GM21786 (cell line): ENCODE data around the gene DNAH8.
A peak's percentile ranks its signal among the peaks of the same experiment; 100 is the strongest.
"Not testable (repeated sequence)": the region's sequence is repeated elsewhere in the genome, so short reads cannot be mapped to it uniquely, and the experiment has no call there.

Experiments
- ATAC-seq: cut with Tn5 transposase; IDR thresholded peaks from one replicate; pipeline ENCODE4 v1.9.1; 2021; ENCODE audit not compliant: unreplicated experiment

The DNAH8 gene

GRCh38 chr6:38715016-38715689, at the start of gene DNAH8:
Gene DNAH8 (plus strand): TSS chr6:38715311. CDS start chr6:38722810, 7,499 bp downstream.
- ATAC-seq = no peak

- peak; percentile 65 for ATAC-seq
Observed at GRCh38 chr6:38671885-38672467, 43.1 kb upstream of the DNAH8 start.

- ATAC-seq = no peak
Observed at GRCh38 chr6:38673397-38674165, 41.5 kb upstream of the DNAH8 start.

GRCh38 chr6:38676236-38676973, 38.7 kb upstream of the DNAH8 start:
- ATAC-seq = no peak

- no peak for ATAC-seq
Observed at GRCh38 chr6:38676974-38677544, 38.1 kb upstream of the DNAH8 start.

- ATAC-seq = no peak
Observed at GRCh38 chr6:38678178-38678760, 36.8 kb upstream of the DNAH8 start.

GRCh38 chr6:38679668-38680067, 35.4 kb upstream of the DNAH8 start:
- ATAC-seq = no peak

GRCh38 chr6:38681850-38682249, 33.3 kb upstream of the DNAH8 start:
- no peak for ATAC-seq

- no peak for ATAC-seq
Observed at GRCh38 chr6:38684237-38684636, 30.9 kb upstream of the DNAH8 start.

- ATAC-seq = no peak
Observed at GRCh38 chr6:38684904-38685303, 30.2 kb upstream of the DNAH8 start.

- ATAC-seq = no peak
Observed at GRCh38 chr6:38686270-38687042, 28.7 kb upstream of the DNAH8 start.

- no peak for ATAC-seq
Observed at GRCh38 chr6:38687043-38687353, 28.1 kb upstream of the DNAH8 start.

GRCh38 chr6:38687549-38687948, 27.6 kb upstream of the DNAH8 start:
- no peak for ATAC-seq

- ATAC-seq = peak; percentile 79
Observed at GRCh38 chr6:38688579-38689087, 26.5 kb upstream of the DNAH8 start.

GRCh38 chr6:38695227-38695900, 19.7 kb upstream of the DNAH8 start:
- no peak for ATAC-seq

GRCh38 chr6:38695933-38696332, 19.2 kb upstream of the DNAH8 start:
- ATAC-seq = no peak

GRCh38 chr6:38696345-38696744, 18.8 kb upstream of the DNAH8 start:
- ATAC-seq = no peak

GRCh38 chr6:38697846-38698245, 17.3 kb upstream of the DNAH8 start:
- no peak for ATAC-seq

GRCh38 chr6:38699702-38700101, 15.4 kb upstream of the DNAH8 start:
- not testable (repeated sequence) for ATAC-seq
